SJCRH30 (cell line): Measurements from ENCODE around the gene ORM1. TPM values are rescaled to one million over a fixed set of nuclear protein-coding genes. Genes with fewer than 3 reads are reported as not detected.
"Not testable (repeated sequence)": the region's sequence is repeated elsewhere in the genome, so short reads cannot be mapped to it uniquely, and the experiment has no call there.

Experiments
- DNase-seq, 2 experiments: peaks; one replicate each; pipeline ENCODE4 v3.0.0-alpha.2; 2015 to 2020
- H3K27ac ChIP-seq: fragments of 250-450 bp; sonication (Bioruptor Pico); 2 replicates; pipeline ENCODE4 v1.5.1; 2020; ENCODE audit warnings: mild to moderate bottlenecking, moderate library complexity
- H3K27me3 ChIP-seq: fragments of 250-450 bp; sonication (Bioruptor Pico); 2 replicates; pipeline ENCODE4 v1.5.1; 2020; ENCODE audit warnings: mild to moderate bottlenecking, moderate library complexity
- H3K36me3 ChIP-seq: fragments of 250-450 bp; sonication (Bioruptor Pico); 2 replicates; pipeline ENCODE4 v1.5.1; 2020; ENCODE audit warnings: mild to moderate bottlenecking, moderate library complexity
- H3K4me1 ChIP-seq: fragments of 250-450 bp; sonication (Bioruptor Pico); 2 replicates; pipeline ENCODE4 v1.5.1; 2020; ENCODE audit warnings: mild to moderate bottlenecking, moderate library complexity
- H3K4me3 ChIP-seq: fragments of 250-450 bp; sonication (Bioruptor Pico); 2 replicates; pipeline ENCODE4 v1.5.1; 2020; ENCODE audit warnings: mild to moderate bottlenecking, moderate library complexity
- H3K9me3 ChIP-seq: fragments of 250-450 bp; sonication (Bioruptor Pico); replicated peaks from 2 replicates; pipeline ENCODE4 v1.5.1; 2020; ENCODE audit warnings: mild to moderate bottlenecking, moderate library complexity
- total RNA-seq: library from RNA; depleted of rRNA; stranded (reverse); fragments of >200 nt; shearing (Covaris generic); gene quantifications from 2 replicates; pipeline ENCODE4 v1.2.3, GENCODE V29; 2014

The ORM1 gene
- total RNA-seq, 1 experiment from 2014 or later = not detected

- H3K27ac ChIP-seq = no peak overlapping the region
- H3K27me3 ChIP-seq = no peaks in the 10 kb centered on the region; the same call in 1 of the 2 replicates
- H3K4me3 ChIP-seq = no peak overlapping the region
- no peaks in the 10 kb centered on the region for H3K4me1 ChIP-seq
- DNase-seq = no peak
- H3K9me3 ChIP-seq = no peaks in the 10 kb centered on the region
- H3K36me3 ChIP-seq = no peaks in the 10 kb centered on the region
Measured at GRCh38 chr9:114321759-114322158, 1.1 kb upstream of the ORM1 start.

DNA sequence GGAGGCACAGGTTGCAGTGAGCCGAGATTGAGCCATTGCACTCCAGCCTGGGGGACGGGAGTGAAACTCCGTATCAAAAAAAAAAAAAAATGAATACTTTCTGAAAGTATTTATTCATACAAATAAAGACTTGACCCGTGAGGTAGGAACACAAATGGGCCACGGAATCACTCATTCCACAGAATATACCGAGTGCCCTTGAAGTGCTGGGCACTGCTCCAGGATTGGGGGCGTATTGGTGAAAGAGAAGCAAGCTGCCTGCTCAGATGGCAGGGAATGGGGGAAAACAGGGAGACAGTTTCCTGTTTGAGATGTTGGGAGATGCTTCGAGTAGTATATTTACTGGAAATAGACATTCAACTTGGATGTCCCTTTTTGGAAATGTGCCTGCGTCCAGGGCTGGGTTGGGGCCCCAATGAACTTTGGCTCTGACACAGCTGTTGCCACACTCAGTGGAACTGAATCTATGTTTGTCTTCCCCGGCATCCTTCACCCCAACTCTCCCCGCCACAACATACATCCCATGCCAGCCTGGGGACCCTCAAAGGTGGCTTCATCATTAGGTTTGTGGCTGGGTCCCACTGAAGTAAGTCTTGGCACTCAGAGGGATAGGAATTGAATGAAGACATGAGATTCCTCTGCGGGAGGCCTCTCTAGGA is 609 bp upstream of the ORM1 start:
- H3K27me3 ChIP-seq, H3K27ac ChIP-seq, H3K4me1 ChIP-seq, H3K9me3 ChIP-seq, H3K4me3 ChIP-seq, DNase-seq, H3K36me3 ChIP-seq: not testable (repeated sequence)

- H3K36me3 ChIP-seq, DNase-seq, H3K4me1 ChIP-seq, H3K27ac ChIP-seq, H3K9me3 ChIP-seq, H3K27me3 ChIP-seq, H3K4me3 ChIP-seq: not testable (repeated sequence)
Measured at GRCh38 chr9:114323849-114324248, 951 bp downstream of the ORM1 start.

DNA sequence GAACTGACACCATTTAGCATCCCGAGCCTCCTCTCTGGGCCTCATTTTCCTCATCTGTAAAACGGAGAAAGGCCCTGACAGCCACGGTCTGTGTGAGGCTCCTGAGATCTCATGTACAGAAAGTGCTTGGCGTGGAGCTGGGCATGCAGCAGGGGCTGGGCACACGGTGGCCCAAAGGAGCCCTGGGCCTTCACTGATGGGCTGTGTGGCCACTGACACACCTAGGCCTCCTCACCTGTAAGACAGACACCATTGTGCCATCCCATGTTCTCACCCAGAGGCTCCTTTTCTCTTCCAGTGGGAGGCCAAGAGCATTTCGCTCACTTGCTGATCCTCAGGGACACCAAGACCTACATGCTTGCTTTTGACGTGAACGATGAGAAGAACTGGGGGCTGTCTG is 1.6 kb downstream of the ORM1 start:
- no peaks in the 10 kb centered on the region for H3K36me3 ChIP-seq
- H3K27ac ChIP-seq = no peak overlapping the region
- H3K9me3 ChIP-seq = no peaks in the 10 kb centered on the region
- H3K4me1 ChIP-seq = no peaks in the 10 kb centered on the region
- DNase-seq = no peak
- H3K4me3 ChIP-seq = no peak overlapping the region
- H3K27me3 ChIP-seq = no peaks in the 10 kb centered on the region

DNA sequence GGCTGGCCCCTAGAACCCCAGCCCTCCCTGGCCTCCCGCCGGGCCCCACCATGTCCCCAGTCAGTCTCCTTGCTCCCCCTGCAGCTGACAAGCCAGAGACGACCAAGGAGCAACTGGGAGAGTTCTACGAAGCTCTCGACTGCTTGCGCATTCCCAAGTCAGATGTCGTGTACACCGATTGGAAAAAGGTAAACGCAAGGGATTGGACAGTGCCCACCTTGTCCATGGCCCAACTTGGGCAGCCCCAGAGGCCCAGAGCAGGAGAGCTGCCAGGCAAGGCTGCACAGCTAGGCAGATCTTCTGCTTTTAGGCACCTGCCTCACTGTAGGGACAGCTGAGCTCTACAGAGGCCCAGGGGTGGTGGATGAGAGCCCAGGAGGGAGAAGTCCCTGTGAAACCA is 2.1 kb downstream of the ORM1 start:
- not testable (repeated sequence) for H3K4me1 ChIP-seq, H3K27ac ChIP-seq, H3K4me3 ChIP-seq, DNase-seq, H3K36me3 ChIP-seq, H3K27me3 ChIP-seq, H3K9me3 ChIP-seq

DNA sequence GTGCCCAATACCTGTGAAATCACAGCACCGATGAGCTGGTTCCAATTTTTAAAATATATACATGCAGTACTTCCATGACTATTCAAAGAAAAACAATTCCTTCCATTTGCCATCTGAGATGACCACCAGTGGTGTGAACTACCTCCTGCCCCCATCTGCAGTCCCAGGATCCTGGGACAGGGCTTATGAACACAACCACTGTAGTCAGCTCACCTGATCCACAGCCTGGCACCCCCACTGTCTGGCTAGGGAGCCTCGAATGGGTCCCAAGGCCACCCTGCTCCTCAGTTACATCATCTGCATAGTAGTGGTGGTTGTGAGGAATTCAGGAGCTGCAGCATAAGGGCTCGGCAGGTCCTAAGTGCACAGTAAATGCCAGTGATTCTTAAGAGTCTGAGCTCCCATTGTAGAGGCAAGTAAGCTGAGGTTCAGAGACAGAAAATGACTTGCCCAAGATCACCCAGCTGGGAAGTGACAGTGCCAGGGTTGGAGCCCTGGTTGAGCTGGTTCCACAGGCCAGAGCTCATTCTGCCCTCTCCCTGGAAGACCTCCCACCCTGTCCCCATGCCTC is 2.9 kb downstream of the ORM1 start:
- H3K4me3 ChIP-seq, DNase-seq: not testable (repeated sequence)

DNA sequence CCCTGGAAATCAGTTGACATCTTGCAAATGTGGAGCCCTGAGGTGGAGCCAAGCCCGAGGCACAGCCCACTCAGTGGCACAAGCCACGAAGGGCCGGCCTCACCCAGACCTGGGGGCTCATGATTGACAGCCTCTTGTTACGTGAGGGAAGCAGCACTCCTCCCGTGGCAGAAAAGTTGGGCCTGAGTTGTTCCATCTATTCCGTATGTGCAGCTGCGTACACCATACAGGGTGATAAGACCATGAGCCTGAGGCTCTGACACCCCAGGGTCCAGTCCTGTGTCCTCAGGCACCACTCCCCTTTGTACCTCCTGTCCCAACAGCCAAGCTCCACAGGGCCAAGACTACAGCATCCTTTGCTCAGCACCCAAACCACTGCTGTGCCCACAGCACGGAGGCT is 4.9 kb downstream of the ORM1 start:
- no peak overlapping the region for H3K27ac ChIP-seq
- H3K4me1 ChIP-seq = no peaks in the 10 kb centered on the region
- H3K9me3 ChIP-seq = no peaks in the 10 kb centered on the region
- H3K36me3 ChIP-seq = no peaks in the 10 kb centered on the region
- H3K4me3 ChIP-seq = no peak overlapping the region
- DNase-seq = no peak
- peaks cover 2% of the 10 kb centered on the region; the same call in 1 of the 2 replicates for H3K27me3 ChIP-seq

More for the DNA sequence above, 2.9 kb downstream of the ORM1 start:
- H3K27me3 ChIP-seq, H3K4me1 ChIP-seq, H3K36me3 ChIP-seq, H3K9me3 ChIP-seq, H3K27ac ChIP-seq: not testable (repeated sequence)

- DNase-seq, H3K27me3 ChIP-seq, H3K9me3 ChIP-seq: not testable (repeated sequence)
Measured at GRCh38 chr9:114328357-114328820, 5.5 kb downstream of the ORM1 start.

DNA sequence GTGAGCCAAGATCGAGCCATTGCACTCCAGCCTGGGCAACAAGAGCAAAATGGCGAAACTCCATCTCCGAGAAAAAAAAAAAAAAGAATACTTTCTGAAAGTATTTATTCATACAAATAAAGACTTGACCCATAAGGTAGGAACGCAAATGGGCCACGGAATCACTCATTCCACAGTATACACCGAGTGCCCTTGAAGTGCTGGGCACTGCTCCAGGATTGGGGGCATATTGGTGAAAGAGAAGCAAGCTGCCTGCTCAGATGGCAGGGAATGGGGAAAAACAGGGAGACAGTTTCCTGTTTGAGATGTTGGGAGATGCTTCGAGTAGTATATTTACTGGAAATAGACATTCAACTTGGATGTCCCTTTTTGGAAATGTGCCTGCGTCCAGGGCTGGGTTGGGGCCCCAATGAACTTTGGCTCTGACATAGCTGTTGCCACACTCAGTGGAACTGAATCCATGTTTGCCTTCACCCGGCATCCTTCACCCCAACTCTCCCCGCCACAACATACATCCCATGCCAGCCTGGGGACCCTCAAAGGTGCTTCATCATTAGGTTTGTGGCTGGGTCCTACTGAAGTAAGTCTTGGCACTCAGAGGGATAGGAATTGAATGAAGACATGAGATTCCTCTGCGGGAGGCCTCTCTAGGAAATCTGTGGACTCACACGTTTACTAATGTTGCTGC is 6.2 kb downstream of the ORM1 start:
- H3K9me3 ChIP-seq, DNase-seq, H3K36me3 ChIP-seq, H3K4me3 ChIP-seq, H3K4me1 ChIP-seq, H3K27me3 ChIP-seq, H3K27ac ChIP-seq: not testable (repeated sequence)

More at GRCh38 chr9:114328357-114328820, 5.5 kb downstream of the ORM1 start:
- not testable (repeated sequence) for H3K36me3 ChIP-seq, H3K4me3 ChIP-seq, H3K4me1 ChIP-seq, H3K27ac ChIP-seq

DNA sequence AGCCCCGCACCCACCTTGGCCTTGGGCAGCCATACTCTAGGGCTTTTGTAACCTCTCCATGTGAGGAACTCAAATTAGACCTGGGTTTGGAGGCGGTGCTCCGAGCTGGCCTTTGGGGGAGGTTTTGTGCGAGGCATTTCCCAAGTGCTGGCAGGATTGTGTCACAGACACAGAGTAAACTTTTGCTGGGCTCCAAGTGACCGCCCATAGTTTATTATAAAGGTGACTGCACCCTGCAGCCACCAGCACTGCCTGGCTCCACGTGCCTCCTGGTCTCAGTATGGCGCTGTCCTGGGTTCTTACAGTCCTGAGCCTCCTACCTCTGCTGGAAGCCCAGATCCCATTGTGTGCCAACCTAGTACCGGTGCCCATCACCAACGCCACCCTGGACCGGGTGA is 6.7 kb downstream of the ORM1 start, which contains the start of gene ORM2:
TSS of gene ORM2 (plus strand) at position 245 of the 398 bp plus-strand sequence. CDS start at position 281, 36 bp downstream.
- H3K36me3 ChIP-seq, DNase-seq, H3K4me3 ChIP-seq, H3K27ac ChIP-seq, H3K9me3 ChIP-seq, H3K4me1 ChIP-seq, H3K27me3 ChIP-seq: not testable (repeated sequence)

DNA sequence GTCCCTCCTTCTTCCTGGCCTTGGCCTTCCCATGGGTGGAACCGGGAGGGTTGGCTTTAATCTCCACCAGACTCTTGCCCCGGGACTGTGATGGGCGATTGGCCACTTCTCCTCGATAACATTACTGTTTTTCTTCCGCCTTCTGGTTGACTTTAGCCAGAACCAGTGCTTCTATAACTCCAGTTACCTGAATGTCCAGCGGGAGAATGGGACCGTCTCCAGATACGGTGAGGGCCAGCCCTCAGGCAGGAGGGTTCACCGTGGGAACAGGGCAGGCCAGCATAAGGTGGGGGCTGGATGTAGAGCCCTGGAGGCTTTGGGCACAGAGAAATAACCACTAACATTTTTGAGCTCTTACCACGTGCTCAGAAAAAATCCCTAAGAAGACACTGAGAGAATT is 7.7 kb downstream of the ORM1 start:
- peaks cover 2% of the 10 kb centered on the region; the same call in 1 of the 2 replicates for H3K27me3 ChIP-seq
- H3K36me3 ChIP-seq = no peaks in the 10 kb centered on the region
- H3K27ac ChIP-seq = no peak overlapping the region
- H3K4me1 ChIP-seq = no peaks in the 10 kb centered on the region
- DNase-seq = no peak
- no peaks in the 10 kb centered on the region for H3K9me3 ChIP-seq
- H3K4me3 ChIP-seq = no peak overlapping the region

DNA sequence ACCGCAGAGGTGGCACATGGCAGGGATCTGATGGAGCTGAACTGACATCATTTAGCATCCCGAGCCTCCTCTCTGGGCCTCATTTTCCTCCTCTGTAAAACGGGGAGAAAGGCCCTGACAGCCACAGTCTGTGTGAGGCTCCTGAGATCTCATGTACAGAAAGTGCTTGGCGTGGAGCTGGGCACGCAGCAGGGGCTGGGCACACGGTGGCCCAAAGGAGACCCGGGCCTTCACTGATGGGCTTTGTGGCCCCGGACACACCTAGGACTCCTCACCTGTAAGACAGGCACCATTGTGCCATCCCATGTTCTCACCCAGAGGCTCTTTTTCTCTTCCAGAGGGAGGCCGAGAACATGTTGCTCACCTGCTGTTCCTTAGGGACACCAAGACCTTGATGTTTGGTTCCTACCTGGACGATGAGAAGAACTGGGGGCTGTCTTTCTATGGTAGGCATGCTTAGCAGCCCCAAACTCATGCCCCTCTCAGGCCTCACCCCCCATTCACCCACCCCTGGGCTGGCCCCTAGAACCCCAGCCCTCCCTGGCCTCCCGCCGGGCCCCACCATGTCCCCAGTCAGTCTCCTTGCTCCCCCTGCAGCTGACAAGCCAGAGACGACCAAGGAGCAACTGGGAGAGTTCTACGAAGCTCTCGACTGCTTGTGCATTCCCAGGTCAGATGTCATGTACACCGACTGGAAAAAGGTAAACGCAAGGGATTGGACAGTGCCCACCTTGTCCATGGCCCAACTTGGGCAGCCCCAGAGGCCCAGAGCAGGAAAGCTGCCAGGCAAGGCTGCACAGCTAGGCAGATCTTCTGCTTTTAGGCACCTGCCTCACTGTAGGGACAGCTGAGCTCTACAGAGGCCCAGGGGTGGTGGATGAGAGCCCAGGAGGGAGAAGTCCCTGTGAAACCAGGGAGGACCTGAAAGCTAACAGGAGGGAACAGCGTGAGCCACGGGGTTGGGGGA is 8.6 kb downstream of the ORM1 start:
- not testable (repeated sequence) for H3K4me1 ChIP-seq, H3K9me3 ChIP-seq, H3K36me3 ChIP-seq, H3K27me3 ChIP-seq, H3K4me3 ChIP-seq, H3K27ac ChIP-seq, DNase-seq

- not testable (repeated sequence) for H3K9me3 ChIP-seq, DNase-seq, H3K27me3 ChIP-seq, H3K4me3 ChIP-seq, H3K27ac ChIP-seq, H3K36me3 ChIP-seq, H3K4me1 ChIP-seq
Measured at GRCh38 chr9:114332474-114333040, 9.7 kb downstream of the ORM1 start.

DNA sequence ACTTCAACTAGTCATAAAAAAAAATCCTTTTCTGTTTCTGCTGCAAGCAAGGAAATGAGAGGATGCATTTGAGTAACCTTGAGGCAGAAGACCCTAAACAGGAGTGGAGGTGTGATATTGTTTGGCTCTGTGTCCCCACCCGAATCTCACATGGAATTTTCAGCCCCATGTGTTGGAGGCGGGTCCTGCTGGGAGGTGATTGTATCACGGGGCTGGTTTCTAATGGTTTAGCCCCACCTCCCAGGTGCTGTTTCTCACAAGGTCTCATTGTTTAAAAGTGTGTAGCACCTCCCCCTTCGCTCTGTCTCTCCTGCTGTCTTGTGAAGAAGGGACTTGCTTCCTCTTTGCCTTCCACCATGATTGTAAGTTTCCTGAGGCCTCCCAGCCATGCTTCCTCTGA is 10.8 kb downstream of the ORM1 start:
- H3K9me3 ChIP-seq, H3K27ac ChIP-seq, H3K4me3 ChIP-seq, DNase-seq, H3K27me3 ChIP-seq, H3K4me1 ChIP-seq, H3K36me3 ChIP-seq: not testable (repeated sequence)
